Activated T-helper 1 cell treated with anti-CD3 and anti-CD28 coated beads, Interleukin-2, amount 50 U/mL, for 16 hours (primary cell): ENCODE results near the gene TEX36.
"Not testable (repeated sequence)": the region's sequence is repeated elsewhere in the genome, so short reads cannot be mapped to it uniquely, and the experiment has no call there.

Experiments used
- DNase-seq, 2 donors: peaks; one replicate each; pipeline ENCODE4 v3.0.0-alpha.2; 2020; ENCODE audit warnings: low read depth in 1 of 2, low spot score in 1 of 2

TEX36 gene

DNA sequence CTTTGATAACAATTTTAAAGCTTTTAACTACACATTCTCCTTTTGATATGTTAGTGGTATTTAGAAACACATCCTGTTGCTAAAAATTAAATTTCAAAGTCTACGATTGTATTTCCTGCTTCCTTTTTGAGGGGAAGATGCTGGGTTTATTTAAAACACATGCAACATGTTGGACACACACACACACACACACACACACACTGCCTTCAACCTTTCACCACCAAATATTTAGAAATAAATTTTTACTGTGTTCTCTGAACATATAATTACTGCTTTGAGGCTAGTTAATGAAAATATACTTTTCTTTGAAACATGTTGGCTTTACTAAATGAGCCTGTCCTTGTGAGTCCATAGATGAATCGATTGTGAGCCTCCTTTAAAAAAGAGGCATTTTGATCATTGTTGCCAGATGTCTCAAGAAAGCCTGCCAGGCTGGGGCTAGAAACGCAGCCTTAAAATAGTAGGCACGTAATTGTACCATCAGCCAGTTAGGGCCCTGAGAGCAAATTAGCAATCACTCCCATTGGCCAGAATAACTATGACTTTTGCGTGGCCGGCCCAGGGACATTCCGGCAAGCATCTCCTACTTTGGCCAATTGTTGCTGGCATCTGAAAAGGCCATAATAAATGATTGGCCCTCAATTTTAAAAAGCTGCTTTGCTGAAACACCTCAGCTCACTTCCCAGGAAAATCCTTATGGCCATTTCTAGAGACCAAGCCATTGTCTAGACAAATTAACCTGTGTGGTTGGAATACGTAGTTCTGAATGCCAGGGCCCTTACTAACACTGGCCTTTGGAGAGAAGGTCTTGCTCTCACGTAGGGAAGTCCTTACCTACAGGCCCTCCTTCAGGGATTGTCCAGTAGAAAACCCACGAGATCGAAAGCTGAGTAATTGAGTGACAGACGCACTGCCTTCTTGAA is 9.9 kb upstream of the TEX36 start:
- DNase-seq = no peak

DNA sequence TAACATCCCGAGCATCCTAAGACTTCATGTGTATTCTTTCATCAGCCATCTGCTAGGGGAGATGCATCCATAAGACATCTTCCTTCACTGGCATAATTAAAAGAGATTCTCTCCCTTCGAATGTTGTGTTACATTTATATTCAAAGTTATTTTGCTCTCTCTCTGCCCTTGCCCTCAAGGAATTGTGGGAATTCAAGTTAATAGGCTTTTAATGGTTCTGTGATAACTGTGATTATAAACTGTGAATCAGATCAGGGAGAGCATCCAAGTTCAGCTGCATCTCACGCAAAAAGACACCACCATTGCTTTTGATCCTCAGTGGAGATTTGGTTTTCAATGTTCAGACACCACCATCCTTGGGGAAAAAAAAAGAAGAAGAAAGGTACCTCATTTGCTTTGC is 9.2 kb upstream of the TEX36 start:
- DNase-seq = no peak

DNA sequence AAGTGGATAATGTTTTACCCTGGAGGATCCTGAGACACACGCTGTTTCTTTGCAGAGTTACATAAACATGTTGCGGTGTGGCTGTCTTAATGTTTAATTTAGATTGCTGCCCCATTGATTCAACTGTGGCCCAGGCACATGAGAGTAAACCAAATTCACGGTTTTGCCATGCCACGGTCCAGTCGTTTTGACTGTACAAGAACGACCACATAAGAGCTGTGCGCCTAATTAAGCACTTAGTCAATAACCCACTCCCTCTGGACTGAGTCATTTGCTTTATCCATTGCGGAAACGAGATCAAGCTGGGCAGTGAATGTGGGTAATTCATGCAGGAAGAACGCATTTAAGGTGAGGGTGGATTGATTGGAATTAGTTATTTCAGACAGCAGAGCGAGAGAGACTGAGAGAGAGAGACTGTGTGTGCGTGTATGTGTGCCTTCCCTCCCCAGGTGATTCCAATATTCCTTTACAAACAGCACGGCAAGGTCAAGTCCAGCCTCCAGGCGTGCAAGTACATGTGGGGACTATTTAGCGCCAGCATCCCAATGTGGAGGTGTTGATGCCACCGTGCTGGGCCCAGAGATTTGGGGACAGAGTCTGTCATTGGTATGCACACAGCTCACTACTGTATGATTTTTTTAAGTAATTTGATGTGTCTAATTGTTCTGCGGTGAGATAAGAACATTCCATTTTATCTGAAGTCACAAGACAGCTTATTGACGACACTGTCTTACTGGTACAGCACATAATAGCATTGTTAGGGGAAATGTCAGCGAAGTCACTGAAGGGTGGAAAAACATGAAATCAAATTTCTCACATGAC is 8.4 kb upstream of the TEX36 start:
- DNase-seq = no peak

DNA sequence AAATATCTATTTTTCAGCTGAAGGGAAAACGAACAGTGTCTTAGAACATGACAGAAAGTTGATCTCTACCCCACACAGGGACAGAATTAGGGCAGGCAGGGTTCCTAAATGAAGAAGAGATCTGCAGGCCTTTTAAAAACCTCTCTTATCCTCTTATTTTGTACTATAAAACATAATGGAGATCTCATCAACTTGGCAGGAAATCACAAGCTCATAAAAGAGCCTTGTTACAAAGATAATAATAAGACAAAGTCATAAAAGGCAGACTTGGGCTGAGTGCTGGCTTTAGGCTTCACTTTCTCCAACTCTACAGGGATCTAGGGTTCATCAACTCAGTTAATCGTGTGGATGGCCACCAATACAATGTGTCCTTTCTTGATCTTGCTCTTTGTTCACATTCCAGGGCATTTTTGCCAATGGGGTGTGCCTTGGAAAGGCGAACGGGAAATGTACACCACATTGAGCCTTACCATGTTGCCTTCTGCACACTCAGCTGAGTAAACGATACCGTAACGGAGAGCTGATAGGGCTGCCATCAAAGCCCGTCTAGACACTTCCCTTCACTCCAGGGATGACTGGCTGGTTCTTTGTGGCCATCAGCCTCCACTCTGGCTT is 7.1 kb upstream of the TEX36 start:
- no peak for DNase-seq

DNA sequence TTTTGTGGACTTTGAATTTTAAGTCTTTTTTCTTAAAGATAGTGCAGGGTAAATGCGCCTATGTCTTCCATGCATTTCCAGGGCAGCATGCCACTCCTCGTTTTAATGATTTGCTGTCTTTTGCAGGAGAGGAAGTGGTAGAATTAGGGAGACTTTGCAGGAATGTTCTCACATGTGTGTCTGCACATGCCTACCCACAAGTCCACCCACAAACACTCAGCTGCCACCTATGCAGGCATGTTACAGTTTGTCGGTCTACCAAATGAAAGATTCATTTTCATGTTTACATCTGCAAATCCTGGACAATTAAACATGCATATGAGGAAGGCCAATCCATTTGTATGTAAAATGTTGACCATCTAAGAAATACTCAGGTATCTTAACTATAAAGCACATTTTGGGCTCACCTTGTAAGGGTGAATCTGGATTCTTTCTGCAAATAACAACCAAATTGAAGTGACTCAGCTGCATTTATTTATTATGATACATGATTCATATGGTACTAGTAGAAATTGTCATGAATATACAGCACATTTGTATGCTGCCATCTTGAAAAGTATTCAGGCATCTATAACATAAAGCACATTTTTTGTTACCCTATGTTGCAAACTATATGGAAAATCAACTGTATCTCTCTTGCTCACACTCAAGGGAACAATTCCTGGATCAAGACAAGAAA is 4.7 kb upstream of the TEX36 start:
- DNase-seq = no peak

DNA sequence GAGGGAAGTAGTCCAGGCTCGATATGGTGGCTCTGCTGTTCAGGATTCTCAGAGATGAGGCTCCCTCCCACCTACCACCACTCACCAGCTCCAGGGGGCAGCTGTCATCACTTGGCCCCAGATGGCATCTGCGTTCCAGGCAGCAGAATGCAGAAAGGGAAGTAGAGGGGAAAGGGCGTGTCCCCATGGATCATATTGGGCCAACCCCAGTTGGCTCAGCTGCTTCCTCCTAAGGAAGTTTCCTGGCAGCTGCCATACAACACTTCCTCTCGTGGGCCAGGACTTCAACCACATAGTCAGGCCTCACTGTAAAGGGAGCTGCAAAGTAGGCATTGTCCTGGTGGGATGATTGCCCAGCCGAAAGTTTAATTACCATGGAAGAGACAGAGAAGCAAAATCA is 1.6 kb upstream of the TEX36 start:
- no peak for DNase-seq

DNA sequence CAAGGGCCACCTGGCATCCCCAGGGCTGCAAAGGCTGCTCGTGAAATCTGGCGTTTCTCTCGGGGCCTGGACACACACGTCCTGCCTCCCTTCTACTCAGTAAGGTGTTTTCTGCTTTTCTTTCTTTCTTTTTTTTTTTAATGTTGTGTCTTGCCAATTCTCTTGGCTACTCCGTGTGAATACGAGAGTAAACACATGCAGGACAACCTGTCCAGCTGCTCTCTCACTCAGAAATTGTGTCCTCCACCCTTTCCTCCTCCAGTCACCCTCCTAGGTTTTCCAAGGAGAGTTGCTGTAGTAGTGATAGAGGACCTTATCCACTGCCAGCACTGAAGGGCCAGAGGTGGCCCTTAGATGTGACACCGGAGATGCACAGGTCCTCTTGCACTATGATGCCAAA is 858 bp upstream of the TEX36 start:
- no peak for DNase-seq

DNA sequence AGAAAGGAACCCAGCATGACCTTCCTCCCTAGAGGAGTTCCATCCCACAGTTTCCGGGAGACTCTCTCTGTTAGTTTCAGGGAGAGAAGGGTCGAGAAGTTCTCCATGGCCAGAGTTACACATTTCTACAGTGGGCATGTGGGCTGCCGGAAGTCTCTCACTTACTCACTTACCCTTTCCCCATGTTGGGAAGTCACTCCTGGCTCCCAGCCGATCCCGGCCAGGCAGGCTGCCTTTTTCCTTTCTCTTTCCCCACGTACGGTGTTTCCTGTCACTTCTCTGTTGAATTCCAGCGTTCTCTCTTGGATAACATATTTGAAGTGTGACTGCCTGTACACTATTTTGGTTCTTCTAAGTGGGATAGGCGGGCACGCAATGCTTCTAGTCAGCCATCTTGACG is 3.5 kb downstream of the TEX36 start:
- no peak for DNase-seq

DNA sequence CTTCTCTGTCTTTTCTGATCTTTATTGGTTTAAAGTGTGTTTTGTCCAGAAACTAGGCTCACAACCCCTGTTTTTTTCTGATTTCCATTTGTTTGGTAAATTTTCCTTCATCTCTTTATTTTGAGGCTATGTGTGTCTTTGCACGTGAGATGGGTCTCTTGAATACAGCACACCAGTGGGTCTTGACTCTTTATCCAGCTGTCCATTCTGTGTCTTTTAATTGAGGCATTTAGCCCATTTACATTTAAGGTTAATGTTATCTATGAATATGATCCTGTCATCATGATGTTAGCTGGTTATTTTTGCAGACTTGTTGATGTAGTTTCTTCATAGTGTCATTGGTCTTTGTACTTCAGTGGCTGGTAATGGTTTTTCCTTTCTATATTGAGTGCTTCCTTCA is 10.1 kb downstream of the TEX36 start:
- no peak for DNase-seq

DNA sequence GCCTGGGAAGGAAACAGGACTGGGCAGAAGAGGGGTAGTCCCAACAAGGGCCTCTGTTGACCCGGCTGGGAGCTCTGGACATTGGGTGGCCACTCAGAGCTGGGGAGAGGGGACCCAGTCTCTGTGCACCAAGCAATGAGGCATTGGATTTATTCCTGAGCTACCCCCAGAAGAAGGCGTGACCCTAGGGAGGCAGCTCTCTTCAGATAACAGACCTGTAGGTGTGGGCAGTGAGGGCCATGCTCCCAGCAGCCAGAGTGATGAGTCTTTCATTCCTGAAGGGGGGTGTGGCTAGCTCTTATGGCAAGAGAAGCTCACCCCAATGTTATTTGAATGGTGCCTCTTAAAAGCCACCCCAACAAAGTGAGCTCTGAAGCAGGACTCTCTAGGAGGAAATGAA is 20.4 kb downstream of the TEX36 start:
- DNase-seq = no peak

DNA sequence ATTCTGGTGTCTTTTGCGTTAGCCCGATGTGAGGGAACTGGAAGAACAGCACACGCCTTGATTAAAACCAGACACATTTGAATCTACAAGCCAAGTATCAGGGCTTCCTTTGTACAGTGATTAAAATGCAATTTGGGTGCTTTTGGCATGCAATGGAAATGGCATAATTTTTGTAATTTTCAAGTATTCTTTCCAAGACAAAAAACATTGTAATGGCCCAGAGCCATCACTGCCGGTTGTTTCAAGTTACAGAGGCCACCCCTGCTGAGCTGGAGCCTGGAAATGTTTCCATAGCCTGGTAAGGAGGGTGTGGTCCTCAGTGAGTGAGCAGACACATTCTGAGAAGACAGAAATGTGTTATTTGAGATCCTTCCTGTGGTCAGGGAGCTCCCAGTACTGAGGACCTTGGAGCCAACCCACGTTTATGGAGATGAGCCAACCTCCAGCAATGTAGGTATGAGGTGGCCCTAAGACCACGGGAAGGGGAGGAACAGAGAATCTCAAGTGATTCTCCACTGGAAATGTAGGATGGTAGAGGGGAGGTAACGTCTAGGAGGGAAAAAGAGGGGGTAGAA is 20.9 kb downstream of the TEX36 start:
- no peak for DNase-seq

DNA sequence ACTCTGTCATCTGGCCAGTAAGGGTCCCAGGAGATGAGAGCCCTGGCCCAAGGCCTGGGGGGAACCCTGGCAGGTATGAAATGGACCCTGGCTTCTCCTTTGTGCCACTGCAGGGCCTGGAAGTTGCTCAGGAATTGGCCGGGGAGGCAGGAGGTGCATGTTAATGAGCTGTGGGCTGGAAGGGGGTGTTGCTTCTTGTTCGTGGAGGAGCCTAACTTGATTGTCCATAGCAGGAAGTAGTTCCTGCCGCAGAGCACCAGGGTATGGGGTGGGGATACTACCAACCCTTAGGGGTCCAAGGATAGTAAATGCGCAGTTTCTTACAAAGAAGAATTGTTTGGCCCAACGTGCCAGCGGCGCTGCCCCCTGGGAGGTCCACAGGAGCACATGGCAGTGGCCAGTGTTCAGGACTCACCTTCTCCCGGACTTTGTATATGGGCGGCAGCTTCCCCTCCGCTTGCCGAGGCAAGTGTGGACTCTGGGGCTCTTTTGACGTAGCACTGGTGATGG is 21.5 kb downstream of the TEX36 start:
- DNase-seq = no peak

DNA sequence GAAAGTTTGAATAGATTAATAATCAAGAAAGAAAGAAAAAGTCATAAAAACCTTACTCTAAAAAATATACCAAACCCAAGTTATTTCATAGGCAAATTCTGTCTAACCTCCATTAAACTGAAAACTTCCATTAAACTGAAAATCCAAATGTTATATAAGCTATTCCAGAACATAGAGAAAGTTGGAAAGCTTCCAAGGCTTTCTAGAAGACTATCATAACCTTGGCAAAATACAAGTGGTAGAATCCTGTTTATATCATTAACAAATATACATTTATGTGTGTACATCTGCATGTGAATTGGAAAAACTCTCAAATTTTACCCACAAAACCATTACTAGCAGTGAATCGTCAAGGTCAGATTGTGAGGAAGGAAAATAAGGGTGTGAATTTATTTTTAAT is 23.9 kb downstream of the TEX36 start:
- no peak for DNase-seq

DNA sequence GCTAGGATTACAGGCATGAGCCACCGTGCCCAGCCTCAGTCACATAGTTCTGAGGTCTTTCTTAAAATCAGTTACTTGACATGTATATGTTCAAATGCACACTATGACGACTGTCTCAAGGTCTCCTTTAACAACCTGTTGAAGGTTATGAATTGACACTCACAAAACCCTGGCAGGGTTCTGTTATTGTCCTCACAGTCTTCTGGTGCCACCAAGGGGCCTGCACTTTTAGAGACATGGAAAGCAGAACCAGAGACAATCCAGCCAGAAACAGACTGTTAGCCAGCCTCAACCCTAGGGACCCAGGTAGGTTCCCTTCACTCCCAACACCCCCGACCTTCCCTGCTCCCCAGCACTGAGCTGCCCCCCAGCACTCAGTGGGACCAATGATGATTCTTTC is 26.4 kb downstream of the TEX36 start:
- no peak for DNase-seq

DNA sequence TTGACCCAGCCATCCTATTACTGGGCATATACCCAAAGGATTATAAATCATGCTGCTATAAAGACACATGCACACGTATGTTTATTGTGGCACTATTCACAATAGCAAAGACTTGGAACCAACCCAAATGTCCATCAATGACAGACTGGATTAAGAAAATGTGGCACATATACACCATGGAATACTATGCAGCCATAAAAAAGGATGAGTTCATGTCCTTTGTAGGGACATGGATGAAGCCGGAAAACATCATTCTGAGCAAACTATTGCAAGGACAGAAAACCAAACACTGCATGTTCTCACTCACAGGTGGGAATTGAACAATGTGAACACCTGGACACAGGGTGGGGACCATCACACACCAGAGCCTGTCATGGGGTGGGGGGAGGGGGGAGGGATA is 29.9 kb downstream of the TEX36 start:
- DNase-seq = not testable (repeated sequence)

DNA sequence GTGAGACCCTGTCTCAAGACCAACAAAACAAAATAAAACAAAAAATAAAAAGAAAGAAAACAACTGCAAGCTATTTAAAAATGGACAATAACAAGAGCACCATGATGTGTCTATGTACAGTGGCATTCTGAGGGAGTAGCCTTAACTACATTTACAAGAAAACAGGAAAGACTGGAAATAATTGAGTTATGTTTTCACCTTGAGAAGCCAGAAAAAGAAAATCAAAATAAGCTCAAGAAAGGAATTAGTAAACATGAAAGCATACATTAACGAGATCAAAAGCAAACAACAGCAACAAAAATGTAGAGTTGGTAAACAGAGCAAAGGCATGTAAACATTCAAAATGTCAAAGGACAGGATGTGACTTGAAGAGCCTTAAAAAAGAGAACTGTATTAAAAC is 36.7 kb downstream of the TEX36 start:
- no peak for DNase-seq

DNA sequence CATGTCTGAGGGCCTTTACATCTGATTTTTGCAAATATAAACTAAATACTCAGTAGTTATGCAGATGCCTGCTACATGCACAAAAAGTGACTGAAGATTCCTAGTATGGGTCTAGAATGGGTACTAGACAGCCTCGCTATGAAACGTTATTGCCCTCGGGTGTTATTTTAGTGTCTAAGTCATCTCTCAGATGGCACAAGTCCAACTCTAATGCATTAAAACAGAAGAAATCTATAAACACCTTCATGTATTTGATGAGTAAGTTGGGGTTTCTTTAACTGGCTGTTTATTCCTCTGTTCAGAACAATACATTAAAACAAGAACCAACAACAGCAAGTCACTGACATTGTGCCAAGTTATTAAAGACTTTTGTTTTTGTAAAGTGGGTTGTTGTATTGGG is 41.6 kb downstream of the TEX36 start:
- DNase-seq = no peak

DNA sequence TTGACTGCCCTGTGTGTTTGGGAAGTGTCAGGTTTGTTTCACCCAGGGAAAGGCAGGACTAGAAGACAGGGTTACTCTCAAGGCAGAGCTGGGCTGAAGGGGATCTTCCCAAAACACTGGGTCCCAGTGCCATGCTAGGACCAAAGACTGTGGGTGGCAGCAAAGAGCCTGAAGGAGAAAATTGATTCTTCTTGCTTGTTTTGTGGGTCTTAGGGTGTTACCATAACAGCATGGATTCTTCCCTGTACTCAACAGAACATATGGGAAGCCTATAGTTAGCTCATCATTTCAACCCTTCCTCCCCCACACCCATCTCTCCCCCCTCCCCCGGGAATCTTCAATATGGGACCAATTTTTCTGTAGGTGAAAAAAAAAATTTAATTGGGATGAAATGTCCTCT is 42.3 kb downstream of the TEX36 start:
- DNase-seq = no peak

DNA sequence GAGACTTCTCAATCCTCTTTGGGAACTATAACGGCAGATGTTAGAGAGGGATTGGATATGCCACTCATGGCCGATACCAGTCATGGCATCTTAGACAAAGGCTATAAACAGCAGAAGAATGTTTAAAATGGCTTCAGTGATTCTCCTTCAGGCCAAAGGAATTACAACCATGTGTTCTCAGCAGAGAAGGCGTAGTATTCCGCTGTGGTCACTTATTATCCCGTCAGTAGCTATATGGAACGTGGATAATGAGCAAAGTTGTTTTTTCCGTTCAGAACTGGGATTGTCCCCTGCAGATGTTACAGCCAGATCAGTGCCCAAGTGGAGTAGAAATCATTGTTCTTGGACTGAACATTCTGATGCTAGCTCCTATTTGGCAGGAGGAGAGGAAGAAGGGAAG is 43.1 kb downstream of the TEX36 start:
- DNase-seq = no peak

DNA sequence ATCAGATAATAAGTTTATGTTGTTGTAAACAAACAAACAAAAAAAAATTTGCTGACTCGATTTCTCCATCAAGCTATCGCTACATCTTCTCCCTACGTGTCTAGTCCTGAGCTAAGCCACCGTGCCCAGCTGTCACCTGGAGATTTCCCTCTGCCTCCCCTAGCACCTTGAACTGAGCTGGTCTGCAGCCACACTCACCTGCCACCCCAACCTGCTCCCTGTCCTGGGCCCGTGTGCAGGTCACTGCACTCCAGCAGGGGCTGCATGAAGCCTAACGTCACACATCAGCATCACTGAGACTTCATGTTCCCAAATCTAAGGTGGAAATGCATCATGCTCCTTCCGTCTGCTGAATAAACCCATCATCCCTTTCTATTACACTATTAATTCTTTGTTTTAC is 44.4 kb downstream of the TEX36 start:
- no peak for DNase-seq

DNA sequence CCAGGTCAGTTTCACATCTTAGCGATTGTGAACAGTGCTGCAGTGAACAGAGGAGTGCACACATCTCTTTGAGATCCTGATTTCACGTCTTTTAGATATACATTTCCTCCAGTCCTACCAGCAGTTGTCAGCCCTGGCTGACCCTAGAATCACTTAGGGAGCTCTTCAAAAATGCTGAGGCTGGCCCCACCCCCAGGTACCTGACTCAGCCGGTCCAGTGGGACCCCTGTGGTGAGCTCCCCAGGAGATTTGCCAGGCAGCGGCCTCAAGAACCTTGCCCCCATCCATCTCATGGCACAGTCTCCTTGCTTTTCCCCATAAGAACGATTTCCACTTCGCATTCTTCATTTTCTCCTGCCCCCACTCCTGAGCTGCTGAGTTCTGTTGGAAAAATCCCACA is 45.5 kb downstream of the TEX36 start:
- no peak for DNase-seq
